Fibroblast of villous mesenchyme (primary cell): ENCODE measurements around the gene IGFBP1. TPM values are rescaled to one million over a fixed set of nuclear protein-coding genes. Genes with fewer than 3 reads are reported as not detected.

Source experiments
- DNase-seq: peaks from one replicate; pipeline ENCODE4 v3.0.0-alpha.2; 2010; ENCODE audit warnings: low read depth
- H3K4me3 ChIP-seq: 2 replicates; pipeline ENCODE4 v1.5.1; 2011; ENCODE audit warnings: low read depth, mild to moderate bottlenecking, low read length
- CTCF ChIP-seq: IDR thresholded peaks from 2 replicates; pipeline ENCODE4 v1.5.1; 2012; ENCODE audit warnings: low read depth, mild to moderate bottlenecking, low read length; ENCODE audit not compliant: insufficient read depth
- total RNA-seq: library from RNA; depleted of rRNA; stranded (reverse); fragments of >200 nt; gene quantifications from 2 replicates; pipeline ENCODE4 v1.2.3, GENCODE V29; 2012

IGFBP1 gene
- total RNA-seq, 1 donor = under 0.01 TPM

DNA sequence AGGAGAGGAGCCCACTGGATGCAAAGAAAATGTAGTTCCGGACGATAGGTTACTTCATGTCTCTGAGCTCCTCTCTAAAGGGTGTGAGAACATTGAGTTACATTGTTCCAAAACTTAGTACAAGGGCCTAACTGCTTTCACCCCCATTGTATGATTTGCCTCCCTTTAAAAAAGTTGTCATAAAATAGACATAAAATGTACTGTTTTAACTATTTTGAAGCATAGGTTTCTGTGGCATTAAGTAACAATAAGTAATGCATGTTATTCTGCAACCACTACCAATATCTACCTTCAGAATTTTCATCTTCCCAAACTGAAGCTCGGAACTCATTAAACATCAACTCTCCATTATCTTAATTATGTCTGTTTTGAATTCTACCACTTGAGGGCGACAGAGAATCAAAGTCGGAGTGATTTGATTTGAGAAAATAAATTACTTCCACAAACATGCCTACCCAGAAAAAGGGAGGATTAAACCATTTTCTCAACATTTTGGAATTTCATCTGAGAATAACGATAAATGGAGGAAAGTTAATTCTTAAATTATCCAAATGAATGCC is 2.7 kb downstream of the IGFBP1 start:
- peak; percentile 64 for TF ChIP-seq CTCF
- no peak overlapping the region for H3K4me3 ChIP-seq
- DNase-seq = peak; percentile 64

GRCh38 chr7:45891462-45892402 is 3.4 kb downstream of the IGFBP1 start:
- TF ChIP-seq CTCF = no peak
- no peak for DNase-seq
- no peak overlapping the region for H3K4me3 ChIP-seq

DNA sequence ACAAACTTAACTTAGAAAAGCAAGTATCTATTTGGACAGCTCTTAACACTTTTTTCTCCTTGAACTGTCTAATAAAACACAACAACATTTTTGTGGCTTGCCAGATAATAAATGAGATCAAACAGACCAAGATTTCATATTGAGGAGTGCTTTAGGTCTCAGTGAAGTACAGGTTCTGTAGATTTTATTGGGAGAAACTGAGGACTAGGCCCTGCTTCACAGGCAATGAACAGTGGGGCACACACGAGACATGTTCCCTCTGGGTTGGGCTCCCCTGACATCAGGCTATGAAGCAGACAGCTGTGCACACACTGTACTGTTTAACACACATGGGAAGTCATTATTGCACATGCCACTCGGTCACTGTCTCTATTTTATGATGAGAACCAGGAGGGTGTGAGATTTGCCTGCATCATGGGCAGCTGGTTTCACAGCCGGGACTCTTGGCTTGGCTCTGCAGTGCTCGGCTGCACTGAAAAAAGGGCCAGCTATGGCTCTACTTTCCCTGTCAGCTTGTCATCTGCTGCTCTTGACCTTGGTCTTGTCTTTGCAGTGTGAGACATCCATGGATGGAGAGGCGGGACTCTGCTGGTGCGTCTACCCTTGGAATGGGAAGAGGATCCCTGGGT is 4.2 kb downstream of the IGFBP1 start:
- TF ChIP-seq CTCF = no peak
- no peak for DNase-seq
- no peak overlapping the region for H3K4me3 ChIP-seq

GRCh38 chr7:45893374-45893995 is 5.2 kb downstream of the IGFBP1 start:
- no peak for TF ChIP-seq CTCF
- no peak overlapping the region for H3K4me3 ChIP-seq
- DNase-seq = no peak

DNA sequence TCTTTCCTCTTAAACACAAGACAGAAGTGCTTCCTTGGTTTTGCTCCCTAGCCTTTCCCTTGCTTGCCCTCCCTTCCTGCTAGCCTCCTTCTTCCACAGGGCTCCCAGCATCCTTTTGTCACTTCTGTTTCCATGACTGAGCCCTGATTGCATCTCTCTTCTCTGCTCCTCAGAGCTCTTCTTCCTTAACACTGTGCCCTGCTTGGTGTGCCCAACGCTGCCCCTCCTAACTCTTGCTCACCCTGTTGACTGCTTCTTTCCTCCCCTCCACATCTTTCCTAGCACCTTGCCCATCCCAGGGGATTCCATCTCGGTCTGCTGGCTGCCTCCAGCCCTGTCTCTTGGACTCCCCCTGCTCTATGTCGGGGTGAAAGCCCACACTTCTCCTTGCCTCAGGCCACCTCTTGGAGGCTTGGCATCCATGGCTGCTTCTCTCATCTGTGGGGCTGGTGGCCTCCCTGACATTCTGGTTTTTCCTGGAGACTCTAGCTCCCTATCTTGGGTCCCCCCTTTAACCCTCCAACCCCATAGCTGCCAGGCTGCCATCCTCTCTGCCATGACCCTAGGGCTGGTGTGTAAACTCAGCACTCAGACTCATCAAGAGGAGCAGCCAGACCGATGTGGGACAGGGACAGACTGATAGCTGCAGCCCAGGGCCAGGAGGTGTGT is 5.8 kb downstream of the IGFBP1 start:
- no peak for DNase-seq
- no peak overlapping the region for H3K4me3 ChIP-seq
- no peak for TF ChIP-seq CTCF

DNA sequence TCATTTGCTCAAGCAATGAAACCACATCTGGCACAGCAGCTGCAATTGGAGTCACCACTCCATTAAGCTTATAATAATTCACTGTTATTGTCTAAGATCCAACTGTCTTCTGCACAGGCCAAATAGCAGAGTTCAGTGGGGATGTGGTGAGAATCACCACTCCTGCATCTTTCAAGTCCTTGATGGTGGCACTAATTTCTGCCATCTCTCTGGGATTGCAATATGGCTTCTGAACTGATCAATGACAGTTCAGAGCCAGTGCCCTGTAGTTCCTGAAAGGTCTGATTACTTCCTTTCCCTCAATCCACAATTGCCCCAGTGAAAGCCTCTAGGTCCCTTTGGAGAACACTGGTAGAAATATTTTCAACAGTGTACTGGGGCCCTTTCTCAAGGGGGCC is 6.4 kb downstream of the IGFBP1 start:
- H3K4me3 ChIP-seq = no peak overlapping the region
- TF ChIP-seq CTCF = no peak
- DNase-seq = no peak
